OCI-LY1 (cell line): Measurements from ENCODE around the gene RPL7L1.

Experiments used
- H2AFZ ChIP-seq: fragments of 200-600 bp; sonication (generic), shearing (Covaris generic); 2 replicates; pipeline ENCODE4 v1.6.0; 2014; ENCODE audit warnings: antibody characterized with exemption, mild to moderate bottlenecking, low read length
- H3F3A ChIP-seq: fragments of 200-600 bp; sonication (generic), shearing (Covaris generic); 2 replicates; pipeline ENCODE4 v1.6.0; 2014; ENCODE audit warnings: mild to moderate bottlenecking, antibody characterized with exemption, low read length, moderate library complexity; ENCODE audit not compliant: insufficient read depth
- H3K27ac ChIP-seq: fragments of 200-600 bp; sonication (generic); 2 replicates; pipeline ENCODE4 v1.5.1; 2014; ENCODE audit warnings: low read length, mixed run types, mild to moderate bottlenecking, low read depth; ENCODE audit not compliant: poor library complexity, severe bottlenecking
- H3K27me3 ChIP-seq: fragments of 200-600 bp; sonication (generic); 2 replicates; pipeline ENCODE4 v1.6.0; 2014; ENCODE audit warnings: antibody characterized with exemption, mild to moderate bottlenecking, low read length, moderate library complexity; ENCODE audit not compliant: insufficient read depth
- H3K36me3 ChIP-seq: fragments of 200-600 bp; sonication (generic); 2 replicates; pipeline ENCODE4 v1.6.1; 2014; ENCODE audit warnings: mild to moderate bottlenecking, antibody characterized with exemption, low read length, moderate library complexity, mixed read lengths; ENCODE audit not compliant: insufficient read depth
- H3K4me1 ChIP-seq: fragments of 200-600 bp; sonication (generic); 2 replicates; pipeline ENCODE4 v1.5.1; 2014; ENCODE audit warnings: mild to moderate bottlenecking, low read length, moderate library complexity; ENCODE audit not compliant: insufficient read depth, severe bottlenecking
- H3K4me2 ChIP-seq: fragments of 200-600 bp; sonication (generic), shearing (Covaris generic); 2 replicates; pipeline ENCODE4 v1.6.1; 2014; ENCODE audit warnings: low read length
- H3K4me3 ChIP-seq: fragments of 200-600 bp; sonication (generic); 2 replicates; pipeline ENCODE4 v1.5.1; 2014; ENCODE audit warnings: low read length, low read depth, mild to moderate bottlenecking, mixed read lengths; ENCODE audit not compliant: poor library complexity, severe bottlenecking
- H3K79me2 ChIP-seq: fragments of 200-600 bp; shearing (Covaris generic); 2 replicates; pipeline ENCODE4 v1.6.1; 2016; ENCODE audit warnings: mixed run types, low read length, mixed read lengths; ENCODE audit not compliant: insufficient read depth
- H3K9ac ChIP-seq: fragments of 200-600 bp; sonication (generic), shearing (Covaris generic); 2 replicates; pipeline ENCODE4 v1.6.1; 2014; ENCODE audit warnings: mild to moderate bottlenecking, low read length, mixed read lengths
- H3K9me2 ChIP-seq: fragments of 200-600 bp; sonication (generic), shearing (Covaris generic); 2 replicates; pipeline ENCODE4 v1.6.1; 2014; ENCODE audit warnings: low read depth, mild to moderate bottlenecking, low read length, mixed read lengths
- H3K9me3 ChIP-seq: fragments of 200-600 bp; shearing (Covaris generic); 2 replicates; pipeline ENCODE4 v1.6.1; 2014; ENCODE audit warnings: low read length, mixed read lengths
- H4K20me1 ChIP-seq: fragments of 200-600 bp; sonication (generic), shearing (Covaris generic); 2 replicates; pipeline ENCODE4 v1.6.0; 2016; ENCODE audit warnings: mild to moderate bottlenecking, low read length; ENCODE audit not compliant: insufficient read depth
- EZH2 ChIP-seq: fragments of 200-600 bp; sonication (generic), shearing (Covaris generic); IDR thresholded peaks from 2 replicates; pipeline ENCODE4 v1.8.0; 2017; ENCODE audit warnings: borderline replicate concordance, mixed run types, mild to moderate bottlenecking, antibody characterized with exemption, low read length, moderate library complexity, mixed read lengths
- TF ChIP-seq, protein P1 (sequence below): fragments of 200-600 bp; sonication (generic), shearing (Covaris generic); IDR thresholded peaks from 2 replicates; pipeline ENCODE4 v1.5.1; 2017; ENCODE audit warnings: mild to moderate bottlenecking, antibody characterized with exemption, low read length, moderate library complexity, mixed read lengths

RPL7L1 gene

GRCh38 chr6:42848700-42849099 lies 30.7 kb upstream of the RPL7L1 start:
- peaks cover 28% of the 10 kb centered on the region; the same call in 1 of the 2 replicates for H3K36me3 ChIP-seq
- no peak overlapping the region for H3K9ac ChIP-seq
- no peaks in the 10 kb centered on the region for H3K9me2 ChIP-seq
- H2AFZ ChIP-seq = no peak overlapping the region
- H3K79me2 ChIP-seq = no peaks in the 10 kb centered on the region
- no peaks in the 10 kb centered on the region for H3K4me1 ChIP-seq
- H4K20me1 ChIP-seq = no peaks in the 10 kb centered on the region
- no peak overlapping the region for H3K4me3 ChIP-seq
- no peak overlapping the region for H3K4me2 ChIP-seq
- no peaks in the 10 kb centered on the region for H3F3A ChIP-seq
- H3K27me3 ChIP-seq = no peaks in the 10 kb centered on the region
- H3K9me3 ChIP-seq = no peaks in the 10 kb centered on the region
- H3K27ac ChIP-seq = no peak overlapping the region
- TF ChIP-seq, protein P1, sequence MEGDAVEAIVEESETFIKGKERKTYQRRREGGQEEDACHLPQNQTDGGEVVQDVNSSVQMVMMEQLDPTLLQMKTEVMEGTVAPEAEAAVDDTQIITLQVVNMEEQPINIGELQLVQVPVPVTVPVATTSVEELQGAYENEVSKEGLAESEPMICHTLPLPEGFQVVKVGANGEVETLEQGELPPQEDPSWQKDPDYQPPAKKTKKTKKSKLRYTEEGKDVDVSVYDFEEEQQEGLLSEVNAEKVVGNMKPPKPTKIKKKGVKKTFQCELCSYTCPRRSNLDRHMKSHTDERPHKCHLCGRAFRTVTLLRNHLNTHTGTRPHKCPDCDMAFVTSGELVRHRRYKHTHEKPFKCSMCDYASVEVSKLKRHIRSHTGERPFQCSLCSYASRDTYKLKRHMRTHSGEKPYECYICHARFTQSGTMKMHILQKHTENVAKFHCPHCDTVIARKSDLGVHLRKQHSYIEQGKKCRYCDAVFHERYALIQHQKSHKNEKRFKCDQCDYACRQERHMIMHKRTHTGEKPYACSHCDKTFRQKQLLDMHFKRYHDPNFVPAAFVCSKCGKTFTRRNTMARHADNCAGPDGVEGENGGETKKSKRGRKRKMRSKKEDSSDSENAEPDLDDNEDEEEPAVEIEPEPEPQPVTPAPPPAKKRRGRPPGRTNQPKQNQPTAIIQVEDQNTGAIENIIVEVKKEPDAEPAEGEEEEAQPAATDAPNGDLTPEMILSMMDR = no peak
- TF ChIP-seq EZH2 = no peak

DNA sequence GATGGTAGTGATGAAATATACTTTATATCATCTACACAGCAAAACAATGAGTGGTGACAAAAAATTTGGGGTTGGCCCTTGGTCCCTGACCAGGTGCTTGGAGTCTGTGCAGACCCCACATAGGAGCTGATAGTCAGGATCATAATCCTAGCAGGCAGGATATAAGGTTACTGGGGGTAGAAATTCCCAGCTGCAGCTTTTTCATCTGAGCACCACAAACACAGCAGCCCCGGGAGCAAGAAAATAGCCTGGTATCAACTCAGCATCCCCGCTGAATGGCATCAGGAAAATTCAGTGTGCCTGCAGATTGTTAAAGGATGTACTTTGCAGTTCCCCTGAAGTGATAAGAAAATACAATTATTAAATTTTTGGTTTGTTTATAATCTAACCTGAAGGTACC lies 27.8 kb upstream of the RPL7L1 start:
- no peak overlapping the region for H3K4me3 ChIP-seq
- TF ChIP-seq EZH2 = no peak
- TF ChIP-seq, protein P1 = no peak

GRCh38 chr6:42860036-42860435 lies 19.4 kb upstream of the RPL7L1 start:
- Histone ChIP-seq H3K27me3 (no peaks in the 10 kb centered on the region), H3K4me2 (no peak overlapping the region), H3K4me3 (no peak overlapping the region), H3F3A (no peaks in the 10 kb centered on the region), H3K27ac (no peak overlapping the region), H4K20me1 (no peaks in the 10 kb centered on the region), H3K9me2 (no peaks in the 10 kb centered on the region), H3K9ac (no peak overlapping the region), H3K36me3 (peaks cover 75% of the 10 kb centered on the region), H2AFZ (no peak overlapping the region), H3K4me1 (no peaks in the 10 kb centered on the region), H3K79me2 (no peaks in the 10 kb centered on the region), H3K9me3 (no peaks in the 10 kb centered on the region)
- TF ChIP-seq EZH2 = no peak
- TF ChIP-seq, protein P1 = no peak

More for the DNA sequence above, 27.8 kb upstream of the RPL7L1 start:
- Histone ChIP-seq H3K4me2 (no peak overlapping the region), H3K27ac (no peak overlapping the region), H3K27me3 (no peaks in the 10 kb centered on the region), H3F3A (no peaks in the 10 kb centered on the region), H4K20me1 (no peaks in the 10 kb centered on the region), H3K36me3 (peaks cover 51% of the 10 kb centered on the region), H2AFZ (no peak overlapping the region), H3K79me2 (no peaks in the 10 kb centered on the region), H3K4me1 (no peaks in the 10 kb centered on the region), H3K9me2 (no peaks in the 10 kb centered on the region), H3K9me3 (no peaks in the 10 kb centered on the region), H3K9ac (no peak overlapping the region)
